GM11168 (cell line): ENCODE data around the gene SLC50A1.

Experiments
- in situ Hi-C: fragments of 300-500 bp; cut with MboI; formaldehyde crosslinking; loops from one replicate; pipeline ENCODE4 v1.12.0; 2022; ENCODE audit warnings: low sequenced_read_pairs; ENCODE audit not compliant: unreplicated experiment

Gene SLC50A1

DNA sequence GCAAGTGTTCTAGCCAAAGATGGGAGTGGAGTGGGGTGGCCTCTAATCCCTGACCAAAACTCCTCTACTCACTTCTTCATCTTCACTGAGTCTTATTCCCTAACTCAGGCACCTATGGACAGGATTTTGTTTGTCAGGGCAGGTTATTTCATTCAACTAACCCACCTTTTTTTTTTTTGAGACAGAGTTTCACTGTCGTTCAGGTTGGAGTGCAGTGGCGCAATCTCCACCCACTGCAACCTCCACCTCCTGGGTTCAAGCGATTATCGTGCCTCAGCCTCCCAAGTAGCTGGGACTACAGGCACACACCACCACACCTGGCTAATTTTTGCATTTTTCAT, 32.4 kb downstream of the SLC50A1 start:
- in situ Hi-C loops = loop anchor here (5.0 kb wide), 1 partner anchor 76 kb away; no protein-coding TSS in a partner anchor

DNA sequence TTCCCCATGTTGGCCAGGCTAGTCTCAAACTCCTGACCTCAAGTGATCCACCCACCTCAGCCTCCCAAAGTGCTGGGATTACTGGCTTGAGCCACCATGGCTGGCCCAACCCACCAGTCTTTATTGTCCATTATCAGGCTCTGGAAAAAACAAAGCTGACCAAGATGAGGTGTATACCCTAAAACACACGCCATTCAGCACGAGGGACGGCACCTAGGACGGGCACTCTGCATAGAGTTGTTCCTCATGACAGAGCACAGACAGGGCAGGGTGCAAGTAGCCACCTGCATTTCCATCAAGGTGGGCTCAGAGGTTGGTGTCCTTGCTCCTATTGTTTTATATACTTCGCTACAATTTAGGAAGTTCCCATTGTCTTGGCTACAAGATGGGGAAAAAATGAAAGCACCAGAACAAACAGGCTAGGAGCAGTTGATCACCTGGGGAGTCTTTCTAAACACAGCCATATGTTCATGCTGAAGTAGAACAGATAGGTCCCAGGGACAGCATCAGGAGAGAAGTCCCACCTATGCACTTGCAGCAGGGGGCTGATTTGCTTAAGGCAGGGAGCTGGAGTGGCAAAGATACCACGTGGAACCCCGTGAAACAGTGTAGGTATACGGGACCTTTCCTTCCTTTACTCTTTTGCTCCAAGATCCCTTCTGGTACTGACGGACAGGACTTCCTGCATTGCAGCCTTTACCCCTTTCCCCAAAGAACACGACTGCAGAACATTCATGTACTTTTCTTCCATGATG, 33.0 kb downstream of the SLC50A1 start:
- in situ Hi-C loops = loop anchor here (5.0 kb wide), 1 partner anchor 76 kb away; no protein-coding TSS in a partner anchor

DNA sequence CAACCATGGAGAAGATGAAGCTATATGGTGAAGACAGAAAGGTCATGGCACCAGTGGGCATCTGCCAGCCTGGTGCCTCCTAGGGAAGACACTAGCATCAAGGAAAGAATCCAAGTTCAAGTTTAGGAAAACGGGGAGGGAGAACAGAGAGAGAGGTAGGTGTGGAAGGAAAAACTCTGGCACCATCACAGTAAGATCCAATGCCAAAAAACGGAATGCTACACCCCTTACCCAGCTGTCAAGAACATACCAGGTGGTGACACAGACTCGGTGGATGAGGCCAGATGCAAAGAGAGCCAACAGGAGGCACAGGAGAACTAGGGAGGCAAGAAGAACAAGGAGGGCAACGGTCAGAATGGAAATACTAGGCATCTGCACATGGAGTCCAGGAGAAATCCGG, 33.9 kb downstream of the SLC50A1 start:
- in situ Hi-C loops = loop anchor here (5.0 kb wide), 1 partner anchor 77 kb away; no protein-coding TSS in a partner anchor

DNA sequence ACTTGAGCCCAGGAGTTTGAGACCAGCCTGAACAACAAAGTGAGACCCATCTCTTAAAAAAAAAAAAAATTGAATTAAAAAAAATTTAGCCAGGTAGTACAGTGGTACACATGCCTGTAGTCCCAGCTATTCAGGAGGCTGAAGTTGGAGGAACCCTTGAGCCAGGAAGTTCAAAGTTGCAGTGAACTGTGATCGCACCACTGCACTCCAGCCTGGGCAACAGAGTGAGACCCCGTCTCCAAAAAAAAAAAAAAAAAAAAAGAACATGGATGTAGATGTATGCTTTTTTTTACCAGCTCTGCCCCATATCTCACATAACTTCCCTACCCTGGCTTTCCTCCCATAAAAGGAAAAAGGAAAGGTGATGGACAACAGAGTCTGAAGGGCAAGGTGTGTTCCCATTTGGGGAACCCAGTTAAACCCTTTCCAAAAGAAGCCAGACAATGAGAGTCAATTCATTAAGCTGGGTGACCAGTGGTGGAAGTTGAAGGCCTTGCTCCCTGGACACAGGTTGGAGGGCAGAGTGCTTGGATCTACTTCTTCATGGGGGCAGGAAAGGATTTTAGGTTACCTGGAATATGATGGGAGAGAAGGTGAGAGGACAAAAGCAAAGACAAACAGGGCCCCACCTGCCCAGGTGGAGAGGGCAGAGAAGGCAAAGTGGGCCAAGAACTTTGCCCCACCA, 34.6 kb downstream of the SLC50A1 start:
- in situ Hi-C loops = no loop called here

DNA sequence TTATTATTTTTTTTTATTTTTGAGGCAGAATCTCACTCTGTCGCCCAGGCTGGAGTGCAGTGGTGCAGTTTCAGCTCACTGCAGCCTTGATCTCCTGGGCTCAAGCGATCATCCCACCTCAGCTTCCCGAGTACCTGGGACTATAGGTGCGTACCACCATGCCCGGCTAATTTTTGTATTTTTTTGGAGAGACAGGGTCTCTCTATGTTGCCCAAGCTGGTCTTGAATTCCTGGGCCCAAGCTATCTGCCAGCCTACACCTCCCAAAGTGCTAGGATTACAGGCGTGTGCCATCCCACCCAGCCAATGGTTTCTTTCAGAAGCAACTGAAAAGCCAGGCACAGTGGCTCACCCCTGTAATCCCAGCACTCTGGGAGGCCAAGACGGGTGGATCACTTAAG, 35.2 kb downstream of the SLC50A1 start:
- in situ Hi-C loops = no loop called here

DNA sequence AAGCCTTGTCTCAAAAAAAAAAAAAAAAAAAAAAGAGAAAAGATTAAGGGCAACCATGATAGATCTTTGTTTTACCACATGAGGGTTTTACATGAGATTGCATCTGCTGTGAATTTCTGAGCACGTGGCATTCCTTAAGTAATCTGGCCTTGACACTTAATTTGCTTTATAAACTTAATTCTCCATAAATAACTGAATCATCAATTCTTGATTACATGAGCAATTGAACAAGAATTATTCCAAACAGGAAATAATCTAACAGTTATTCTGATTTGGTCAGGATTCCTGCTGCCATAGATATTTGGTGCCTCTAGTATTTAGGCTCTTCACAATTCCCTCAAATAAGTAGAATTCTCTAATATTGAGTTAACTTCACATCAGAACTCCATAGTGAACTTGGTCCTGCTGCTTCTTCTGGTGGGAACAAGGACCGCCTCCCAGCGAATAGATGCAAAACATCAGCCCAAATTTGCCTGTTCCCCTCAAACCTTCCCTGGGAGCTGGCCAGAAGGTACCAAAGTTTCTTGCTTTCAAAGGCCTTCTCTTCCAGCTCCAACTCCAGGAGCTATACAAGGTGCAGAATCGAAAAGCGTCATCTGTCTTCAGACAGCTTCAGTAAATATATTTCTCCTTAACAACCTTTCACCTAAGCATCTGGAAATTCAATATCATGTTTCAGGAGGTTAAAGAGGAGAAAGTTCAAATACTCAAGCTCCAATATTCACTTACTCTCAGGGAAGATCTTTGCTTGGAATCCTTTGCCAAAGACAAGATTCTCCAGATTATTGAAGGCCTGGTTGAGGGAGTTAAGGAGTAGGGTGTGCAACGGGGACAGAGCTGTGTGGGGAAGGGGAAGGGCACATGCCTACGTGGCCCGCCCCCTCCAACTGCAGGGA, 36.4 kb downstream of the SLC50A1 start:
- in situ Hi-C loops = no loop called here

DNA sequence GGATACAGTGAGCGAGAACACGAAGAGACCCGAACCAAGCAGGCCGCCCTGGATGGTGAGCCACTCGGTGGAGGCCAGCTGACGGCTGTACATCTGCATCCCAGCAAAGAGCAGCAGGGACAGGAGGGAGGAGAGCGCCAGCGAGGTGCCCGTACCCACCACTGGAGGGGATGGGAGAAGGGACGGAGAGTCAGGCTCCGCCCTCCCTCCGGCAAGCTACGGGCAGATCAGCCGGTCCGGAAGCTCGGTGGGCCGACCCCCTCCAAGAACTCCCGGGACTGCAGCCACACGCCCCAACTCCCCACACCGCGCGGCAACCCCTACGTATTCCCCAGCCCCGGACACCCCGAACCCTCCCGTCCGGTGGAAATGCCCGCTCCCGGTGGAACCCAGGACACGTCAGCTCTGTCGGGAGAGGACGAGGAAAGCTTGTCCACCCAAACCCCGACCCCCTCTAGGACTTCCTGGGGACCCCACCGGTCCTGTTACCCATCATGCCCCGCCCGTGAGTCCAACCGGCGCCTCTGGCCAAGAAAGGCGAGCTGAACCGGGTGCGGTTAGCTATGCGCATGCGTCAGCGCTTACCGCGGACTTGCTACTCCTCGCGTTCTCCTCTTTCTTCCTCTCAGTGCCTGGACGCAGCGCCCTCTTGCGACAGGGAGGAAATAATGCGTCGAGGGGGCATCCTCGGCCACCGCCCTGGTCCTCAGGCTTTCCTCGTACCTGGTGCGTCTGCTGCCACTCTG, 37.3 kb downstream of the SLC50A1 start, which contains the start of gene KRTCAP2:
Gene KRTCAP2 (minus strand): TSS at position 573 of the 746 bp plus-strand sequence. CDS start 80 bp downstream, at position 493.
- in situ Hi-C loops = no loop called here

DNA sequence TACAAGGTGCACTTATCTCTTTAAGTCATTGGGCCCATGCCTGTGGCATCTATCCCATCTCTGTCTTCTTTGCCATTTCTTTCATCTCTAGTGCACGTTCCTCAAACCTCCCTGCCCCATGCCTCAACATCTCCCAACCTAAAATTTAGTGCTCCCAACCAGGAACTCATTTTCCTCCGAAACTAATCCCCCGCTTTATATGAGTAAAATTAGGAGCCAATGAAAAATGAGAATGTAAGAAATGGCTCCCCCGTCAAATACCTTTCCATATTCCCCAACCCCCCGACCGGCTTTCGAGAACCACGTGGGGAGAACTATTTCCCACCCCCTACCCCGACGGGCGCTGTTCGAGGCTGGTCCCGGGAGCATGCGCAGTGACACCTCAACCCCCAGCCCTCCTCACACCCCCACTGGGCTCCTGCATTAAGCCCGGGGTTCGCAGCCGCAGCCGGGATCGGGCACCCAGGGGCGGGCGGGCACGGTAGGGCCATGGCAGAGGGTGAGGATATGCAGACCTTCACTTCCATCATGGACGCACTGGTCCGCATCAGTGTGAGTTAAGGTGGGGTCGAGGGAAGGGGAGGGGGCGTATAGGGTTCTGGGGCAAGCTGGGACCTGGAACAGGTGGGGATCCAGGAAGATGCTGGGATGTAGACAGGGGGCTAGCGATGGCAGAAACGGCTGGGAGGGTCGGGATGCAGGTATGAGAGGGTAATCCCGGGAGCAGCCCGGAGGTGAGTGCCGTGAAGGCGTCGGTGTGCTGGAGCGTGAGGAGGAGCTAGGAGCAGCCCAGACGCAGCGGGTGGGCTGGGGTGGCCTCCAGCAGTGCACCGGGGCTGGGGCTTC, 38.0 kb downstream of the SLC50A1 start, which contains the start of gene TRIM46:
Gene TRIM46 (plus strand): TSS at position 372 of the 846 bp plus-strand sequence. CDS start 118 bp downstream, at position 490.
- in situ Hi-C loops = no loop called here

DNA sequence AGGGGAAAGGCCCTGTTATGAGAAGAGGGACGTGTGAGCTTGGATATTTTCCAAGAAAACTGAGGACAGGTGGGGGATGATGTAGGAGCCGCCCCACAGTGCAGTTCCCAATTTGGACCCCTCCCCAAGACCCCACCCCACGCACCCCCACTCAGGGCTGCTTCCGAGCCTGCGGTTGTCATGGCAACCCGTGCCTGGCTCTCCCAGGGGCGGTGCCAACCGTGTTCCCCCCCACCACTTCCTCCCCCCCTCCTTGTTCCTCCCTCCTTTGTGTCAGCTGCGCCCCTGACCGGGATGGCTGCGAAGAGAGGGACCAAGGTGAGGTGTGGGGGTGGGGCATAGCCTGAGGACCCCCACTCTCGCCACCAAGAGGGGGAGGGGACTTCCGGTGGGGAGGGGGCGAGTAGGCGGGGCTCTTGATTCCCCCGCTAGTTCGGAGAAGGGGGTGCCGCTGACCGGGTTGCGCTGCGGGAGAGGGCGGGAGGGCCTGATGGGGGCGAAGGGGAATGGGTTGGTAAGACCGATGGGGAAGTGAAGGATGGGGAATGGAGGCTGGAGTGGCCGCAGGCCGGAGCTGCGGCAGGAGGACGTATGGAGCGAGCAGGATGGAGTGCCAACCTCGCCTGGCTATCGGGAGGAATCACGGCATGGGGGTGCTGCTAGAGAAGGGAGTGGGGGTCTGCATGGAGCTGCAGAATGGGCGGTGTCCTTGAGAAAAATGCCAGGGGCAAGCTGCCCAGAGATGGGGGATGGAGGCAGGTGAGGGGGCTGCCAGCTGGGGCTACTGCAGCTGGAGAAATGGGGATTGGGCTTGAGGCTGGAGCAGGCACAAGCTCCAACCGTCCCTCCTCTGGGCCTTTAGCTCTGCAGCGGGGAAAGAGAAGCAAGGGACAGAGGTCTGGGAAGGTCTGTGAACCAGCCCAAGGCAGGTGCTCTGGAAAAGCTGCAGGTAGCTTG, 39.0 kb downstream of the SLC50A1 start:
- in situ Hi-C loops = no loop called here

DNA sequence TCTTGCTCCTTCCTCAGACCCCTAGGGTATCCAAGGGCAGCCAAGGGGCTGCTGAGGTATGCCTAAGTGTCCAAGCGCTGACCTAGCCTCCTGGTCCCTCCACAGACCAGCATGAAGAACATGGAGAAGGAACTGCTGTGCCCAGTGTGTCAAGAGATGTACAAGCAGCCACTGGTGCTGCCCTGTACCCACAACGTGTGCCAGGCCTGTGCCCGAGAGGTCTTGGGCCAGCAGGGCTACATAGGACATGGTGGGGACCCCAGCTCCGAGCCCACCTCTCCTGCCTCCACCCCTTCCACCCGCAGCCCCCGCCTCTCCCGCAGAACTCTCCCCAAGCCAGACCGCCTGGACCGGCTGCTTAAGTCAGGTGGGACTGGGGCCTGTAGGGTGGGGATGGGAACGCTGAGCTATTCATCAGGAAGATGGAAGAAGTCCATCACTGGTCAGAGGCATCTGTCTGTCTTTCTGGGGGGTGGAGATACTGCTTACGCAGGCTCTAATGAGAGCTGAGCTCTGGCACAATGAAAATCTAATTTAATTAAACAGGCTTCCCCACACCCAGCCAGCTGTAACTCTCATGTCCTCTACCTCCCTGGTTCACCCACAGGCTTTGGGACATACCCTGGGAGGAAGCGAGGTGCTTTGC, 39.8 kb downstream of the SLC50A1 start:
- in situ Hi-C loops = no loop called here

DNA sequence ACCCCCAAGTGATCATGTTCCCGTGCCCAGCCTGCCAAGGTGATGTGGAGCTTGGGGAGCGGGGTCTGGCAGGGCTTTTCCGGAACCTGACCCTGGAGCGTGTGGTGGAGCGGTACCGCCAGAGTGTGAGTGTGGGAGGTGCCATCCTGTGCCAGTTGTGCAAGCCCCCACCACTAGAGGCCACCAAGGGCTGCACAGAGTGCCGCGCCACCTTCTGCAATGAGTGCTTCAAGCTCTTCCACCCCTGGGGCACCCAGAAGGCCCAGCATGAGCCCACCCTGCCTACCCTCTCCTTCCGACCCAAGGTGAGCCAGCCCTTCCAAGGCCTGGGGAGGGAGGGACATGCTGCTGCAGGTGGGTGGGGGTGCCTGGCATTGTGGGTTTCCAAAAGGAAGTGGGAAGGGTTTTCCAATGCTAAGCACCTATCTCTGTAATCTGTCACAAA, 40.3 kb downstream of the SLC50A1 start:
- in situ Hi-C loops = no loop called here

DNA sequence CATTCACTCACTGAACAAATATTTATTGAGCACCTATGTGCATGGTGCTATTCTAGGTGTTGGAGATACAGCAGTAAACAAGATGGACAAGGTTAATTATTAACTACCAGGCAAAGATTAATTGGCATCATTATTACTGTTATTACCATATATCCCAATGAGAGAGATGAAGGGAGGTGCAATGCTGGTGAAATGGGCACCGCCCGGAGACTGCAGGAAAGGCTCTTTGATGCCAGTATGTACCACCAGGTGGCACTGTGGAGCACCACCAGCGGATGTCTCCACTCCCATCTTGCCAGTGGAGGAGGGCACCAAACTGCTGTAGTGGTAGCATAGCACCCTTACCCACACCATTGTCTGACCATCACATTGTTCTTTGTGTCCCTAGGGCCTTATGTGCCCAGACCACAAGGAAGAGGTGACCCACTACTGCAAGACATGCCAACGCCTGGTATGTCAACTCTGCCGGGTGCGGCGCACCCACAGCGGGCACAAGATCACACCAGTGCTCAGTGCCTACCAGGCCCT, 41.0 kb downstream of the SLC50A1 start:
- in situ Hi-C loops = no loop called here

DNA sequence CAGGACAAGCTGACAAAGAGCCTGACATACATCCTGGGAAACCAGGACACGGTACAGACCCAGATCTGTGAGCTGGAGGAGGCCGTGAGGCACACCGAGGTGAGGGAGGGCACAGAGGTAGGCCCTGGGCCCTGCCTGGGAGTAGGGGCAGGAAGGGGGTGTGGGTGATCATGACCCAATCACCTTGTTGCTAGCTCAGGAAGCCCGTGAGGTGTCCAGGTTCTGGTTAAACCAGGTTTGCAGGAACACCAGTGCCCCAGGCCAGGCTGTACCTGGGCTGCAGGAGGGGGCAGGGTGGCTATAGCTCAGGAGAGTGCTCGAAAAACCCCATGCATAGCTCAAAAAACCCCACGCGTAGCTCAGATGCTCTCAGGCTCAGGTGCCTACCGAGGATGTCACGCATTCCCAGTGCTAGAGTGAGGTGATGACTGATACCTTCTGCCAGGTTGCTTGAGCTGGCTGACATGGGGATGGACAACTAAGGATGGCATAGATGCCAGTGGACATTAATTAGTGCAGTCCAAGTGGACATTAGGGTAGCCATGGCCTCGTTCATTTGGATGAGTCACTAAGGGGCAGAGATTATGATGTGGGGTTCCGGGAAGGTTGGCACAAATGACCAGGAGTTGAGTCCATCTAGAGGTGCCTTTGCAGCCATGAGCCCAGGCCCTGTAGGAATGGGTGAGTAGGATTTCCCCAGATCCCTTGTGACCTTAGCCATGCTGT, 41.7 kb downstream of the SLC50A1 start:
- in situ Hi-C loops = no loop called here

DNA sequence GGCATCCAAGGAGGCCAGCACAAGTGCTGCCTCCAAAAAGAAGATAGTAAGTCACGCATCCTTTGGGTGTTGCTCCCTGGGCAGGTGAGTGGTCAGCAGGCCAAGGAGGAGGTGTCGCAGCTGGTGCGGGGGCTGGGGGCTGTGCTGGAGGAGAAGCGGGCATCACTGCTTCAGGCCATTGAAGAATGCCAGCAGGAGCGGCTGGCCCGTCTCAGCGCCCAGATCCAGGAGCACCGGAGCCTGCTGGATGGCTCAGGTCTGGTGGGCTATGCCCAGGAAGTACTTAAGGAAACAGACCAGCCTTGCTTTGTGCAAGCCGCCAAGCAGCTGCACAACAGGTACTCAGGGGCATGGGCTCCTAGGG, 42.2 kb downstream of the SLC50A1 start:
- in situ Hi-C loops = no loop called here

DNA sequence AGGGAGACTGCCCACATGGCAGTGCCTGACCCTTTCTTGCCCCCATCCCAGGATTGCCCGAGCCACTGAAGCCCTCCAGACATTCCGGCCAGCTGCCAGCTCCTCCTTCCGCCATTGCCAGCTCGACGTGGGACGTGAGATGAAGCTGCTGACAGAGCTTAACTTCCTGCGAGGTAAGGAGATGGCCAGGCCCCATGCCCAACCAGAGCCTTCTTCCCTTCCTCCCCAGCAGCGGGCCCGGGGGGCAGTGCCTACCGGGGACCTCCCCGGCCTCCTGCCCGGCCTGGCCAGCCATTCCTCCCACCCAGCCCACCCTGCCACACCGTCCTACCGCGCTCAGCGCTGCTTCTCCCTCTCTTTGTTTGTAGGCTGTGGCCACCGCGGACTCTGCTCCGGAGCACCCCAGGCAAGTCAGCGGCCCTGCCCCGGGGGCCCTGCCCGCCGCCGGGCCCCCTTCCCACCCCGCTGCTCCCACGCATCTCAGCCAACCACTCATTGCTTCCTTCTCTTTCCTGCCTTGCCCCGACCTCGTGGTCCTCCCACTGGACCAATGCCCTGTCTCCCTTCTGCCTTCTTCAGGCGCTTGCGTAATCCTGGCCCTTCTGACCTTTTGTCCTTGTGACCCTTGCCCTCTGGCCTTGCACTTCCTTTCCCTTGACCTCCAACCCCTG, 42.9 kb downstream of the SLC50A1 start:
- in situ Hi-C loops = no loop called here
